GM21381 (cell line): ENCODE measurements around the gene RNFT1.
"Not testable (repeated sequence)": the region's sequence is repeated elsewhere in the genome, so short reads cannot be mapped to it uniquely, and the experiment has no call there.

Experiments
- ATAC-seq: cut with Tn5 transposase; IDR thresholded peaks from one replicate; pipeline ENCODE4 v1.9.1; 2021; ENCODE audit warnings: mild to moderate bottlenecking, moderate library complexity; ENCODE audit not compliant: unreplicated experiment

RNFT1 gene

GRCh38 chr17:59964482-59965328 lies at the start of gene RNFT1:
RNFT1 (minus strand) TSS chr17:59964740; CDS start chr17:59964663, 77 bp downstream.
- ATAC-seq, result peak; percentile 78

GRCh38 chr17:60009326-60009725 lies 44.8 kb upstream of the RNFT1 start:
- not testable (repeated sequence) for ATAC-seq

GRCh38 chr17:60008377-60008776 lies 43.8 kb upstream of the RNFT1 start:
- ATAC-seq, result not testable (repeated sequence)

- no peak for ATAC-seq
Observed at GRCh38 chr17:60006160-60006559, 41.6 kb upstream of the RNFT1 start.

- ATAC-seq, result not testable (repeated sequence)
Observed at GRCh38 chr17:60004561-60004960, 40.0 kb upstream of the RNFT1 start.

GRCh38 chr17:60002405-60002804 lies 37.9 kb upstream of the RNFT1 start:
- not testable (repeated sequence) for ATAC-seq

- ATAC-seq, result not testable (repeated sequence)
Observed at GRCh38 chr17:59996608-59997007, 32.1 kb upstream of the RNFT1 start.

- not testable (repeated sequence) for ATAC-seq
Observed at GRCh38 chr17:59975166-59975565, 10.6 kb upstream of the RNFT1 start.

GRCh38 chr17:59973483-59973882 lies 8.9 kb upstream of the RNFT1 start:
- not testable (repeated sequence) for ATAC-seq

GRCh38 chr17:59972778-59973177 lies 8.2 kb upstream of the RNFT1 start:
- no peak for ATAC-seq

GRCh38 chr17:59971771-59972170 lies 7.2 kb upstream of the RNFT1 start:
- not testable (repeated sequence) for ATAC-seq

GRCh38 chr17:59963738-59964481 lies 630 bp downstream of the RNFT1 start:
- peak; percentile 38 for ATAC-seq

GRCh38 chr17:59962739-59963318 lies 1.7 kb downstream of the RNFT1 start:
- no peak for ATAC-seq

- ATAC-seq, result not testable (repeated sequence)
Observed at GRCh38 chr17:59959574-59959973, 5.0 kb downstream of the RNFT1 start.

- ATAC-seq, result no peak
Observed at GRCh38 chr17:59954856-59955255, 9.7 kb downstream of the RNFT1 start.

- no peak for ATAC-seq
Observed at GRCh38 chr17:59950049-59950448, 14.5 kb downstream of the RNFT1 start.

- not testable (repeated sequence) for ATAC-seq
Observed at GRCh38 chr17:59947310-59947709, 17.2 kb downstream of the RNFT1 start.

- ATAC-seq, result not testable (repeated sequence)
Observed at GRCh38 chr17:59946433-59946832, 18.1 kb downstream of the RNFT1 start.

GRCh38 chr17:59941131-59941530 lies 23.4 kb downstream of the RNFT1 start:
- no peak for ATAC-seq

GRCh38 chr17:59940697-59941096 lies 23.8 kb downstream of the RNFT1 start:
- ATAC-seq, result not testable (repeated sequence)

GRCh38 chr17:59933317-59933716 lies 31.2 kb downstream of the RNFT1 start:
- not testable (repeated sequence) for ATAC-seq
